Right cardiac atrium (tissue), 5 donors: ENCODE measurements around the gene CTXN1. TPM values are rescaled to one million over a fixed set of nuclear protein-coding genes. Genes with fewer than 3 reads are reported as not detected.

Experiments
- ATAC-seq, 2 donors: fragments of 200-7000 bp; cut with Tn5 transposase; one replicate each; pipeline versions ENCODE4 v1.8.0 to v1.9.1; 2020; ENCODE audit warnings: moderate library complexity in 2 of 2, mild to moderate bottlenecking in 1 of 2
- DNase-seq, 3 donors: peaks; one replicate each; pipeline ENCODE4 v3.0.0-alpha.2; 2020
- H3K27ac ChIP-seq: one replicate; pipeline ENCODE4 v1.5.1; 2013; ENCODE audit warnings: mild to moderate bottlenecking, low read length, control low read depth, moderate library complexity
- H3K27me3 ChIP-seq: one replicate; pipeline ENCODE4 v1.6.1; 2013; ENCODE audit not compliant: control insufficient read depth, insufficient read depth
- H3K4me1 ChIP-seq: one replicate; pipeline ENCODE4 v1.6.1; 2013; ENCODE audit warnings: low read length; ENCODE audit not compliant: control insufficient read depth, insufficient read depth
- H3K4me3 ChIP-seq: one replicate; pipeline ENCODE4 v1.5.1; 2013; ENCODE audit warnings: low read length, control low read depth
- H3K9me3 ChIP-seq: one replicate; pipeline ENCODE4 v1.6.1; 2013; ENCODE audit warnings: low read length; ENCODE audit not compliant: control insufficient read depth
- WGBS: extraction: QIAGEN DNeasy Blood & Tissue Kit; methylation state at CpG from one replicate; pipeline ENCODE4 v1.1.7; 2013; 5-methylcytosine and 5-hydroxymethylcytosine counted together
- intact Hi-C, 4 donors: fragments of 100-400 bp; cut with DNase I; formaldehyde crosslinking; loops; one replicate each; pipeline versions ENCODE4 v1.11.0 to v1.14.0; 2022 to 2023
- long read RNA-seq, 4 donors: library from polyadenylated mRNA; unstranded; transcript quantifications; one replicate each; pipeline ENCODE4 v2.0.0, GENCODE V29; 2020 to 2021
- polyA plus RNA-seq: library from polyadenylated mRNA; stranded (reverse); fragments of 200-250 nt; gene quantifications from one replicate; pipeline ENCODE4 v1.2.3, GENCODE V29; 2013
- total RNA-seq, 4 donors: library from RNA; stranded (reverse); fragmentation: NEBNext Ultra II Directional; extraction: Animal tissue kit (Norgen Biotek cat#: 25700); gene quantifications; one replicate each; pipeline ENCODE4 v1.2.1, GENCODE V29; 2021
- donor health status: healthy with polysubstance abuse.
- donor health status: DM: no; HTN: yes; CAD: no.
- donor health status: DM: no; HTN: no; CAD: no.
- donor health status: DM: no; HTN: yes; CAD: no; lungs with severe emphysema.
- donor health status: DM: yes; HTN: yes; CAD: no.

The CTXN1 gene
- under 1 TPM in 2 of 4 donors, not detected in 2; 0.24 to 0.34 TPM for total RNA-seq
- 0.16 TPM for polyA plus RNA-seq
- long read RNA-seq, donor 1: 0 reads
- long read RNA-seq, donor 2: 0 reads
- long read RNA-seq, donor 3: 0 reads
- long read RNA-seq, donor 4: 0 reads

- peak within 1 kb of the TSS; percentile 56 for H3K4me3 ChIP-seq
- DNase-seq (peak; percentile 74 to 91 (median 89)), ATAC-seq (peak; percentile 32 to 44)
- H3K27ac ChIP-seq: no peak within 1 kb of the TSS
- H3K9me3 ChIP-seq: no peaks in the 10 kb centered on the region
- WGBS: 7% methylated on average over 65 of the region's 65 CpGs
- H3K27me3 ChIP-seq: no peaks in the 10 kb centered on the region
- intact Hi-C loops: no loop called here
- peaks cover 4% of the 10 kb centered on the region for H3K4me1 ChIP-seq
Observed at GRCh38 chr19:7926021-7926726, at the start of gene CTXN1. TSS of gene CTXN1 (minus strand) at chr19:7926135. CDS start at chr19:7925538, 597 bp downstream.

- Histone ChIP-seq H3K4me3 (no peak overlapping the region), H3K4me1 (no peaks in the 10 kb centered on the region), H3K27ac (peak overlapping the region; percentile 31), H3K27me3 (no peaks in the 10 kb centered on the region), H3K9me3 (no peaks in the 10 kb centered on the region)
- ATAC-seq (peak; percentile 43 to 60), DNase-seq (peak; percentile 58 to 85 (median 76))
- intact Hi-C loops: loop anchor here in 1 of 4 donors (10.0 kb wide), 1 partner anchor 270 kb away; no protein-coding TSS in a partner anchor
- WGBS: 65% methylated on average over 7 of the region's 7 CpGs
Observed at GRCh38 chr19:7975037-7975436, 49.1 kb upstream of the CTXN1 start.

GRCh38 chr19:7973883-7974282 is 47.9 kb upstream of the CTXN1 start:
- peak overlapping the region; percentile 51 for H3K27ac ChIP-seq
- 71% methylated on average over 12 of the region's 12 CpGs for WGBS
- peak; percentile 73 to 89 (median 86) for DNase-seq
- no peak overlapping the region for H3K4me3 ChIP-seq
- no peaks in the 10 kb centered on the region for H3K9me3 ChIP-seq
- peak; percentile 67 for ATAC-seq
- no peaks in the 10 kb centered on the region for H3K27me3 ChIP-seq
- intact Hi-C loops: loop anchor here in 2 of 4 donors (5.0 to 10.0 kb wide), 2 partner anchors 33 to 271 kb away; partner anchors contain the start of gene ELAVL1 (in 1 of the 2)
- no peaks in the 10 kb centered on the region for H3K4me1 ChIP-seq

GRCh38 chr19:7971553-7972520 is 45.9 kb upstream of the CTXN1 start:
- intact Hi-C loops: loop anchor here in 2 of 4 donors (5.0 to 10.0 kb wide), 2 partner anchors 35 to 273 kb away; partner anchors contain the start of gene ELAVL1 (in 1 of the 2)
- H3K27me3 ChIP-seq: no peaks in the 10 kb centered on the region
- no peaks in the 10 kb centered on the region for H3K4me1 ChIP-seq
- no peak overlapping the region for H3K27ac ChIP-seq
- no peak for DNase-seq
- ATAC-seq: peak; percentile 15 to 17
- no peak overlapping the region for H3K4me3 ChIP-seq
- WGBS: 68% methylated on average over 35 of the region's 35 CpGs
- no peaks in the 10 kb centered on the region for H3K9me3 ChIP-seq

GRCh38 chr19:7970716-7971448 is 44.9 kb upstream of the CTXN1 start:
- Histone ChIP-seq H3K4me3 (no peak overlapping the region), H3K27me3 (no peaks in the 10 kb centered on the region), H3K9me3 (no peaks in the 10 kb centered on the region), H3K4me1 (no peaks in the 10 kb centered on the region), H3K27ac (no peak overlapping the region)
- WGBS: 70% methylated on average over 12 of the region's 12 CpGs
- ATAC-seq (no peak), DNase-seq (no peak)
- intact Hi-C loops: loop anchor here in 2 of 4 donors (5.0 to 10.0 kb wide), 2 partner anchors 36 to 274 kb away; partner anchors contain the start of gene ELAVL1 (in 1 of the 2)

- H3K4me1 ChIP-seq: no peaks in the 10 kb centered on the region
- H3K9me3 ChIP-seq: no peaks in the 10 kb centered on the region
- no peak for ATAC-seq
- WGBS: 89% methylated on average over 11 of the region's 11 CpGs
- intact Hi-C loops: loop anchor here in 1 of 4 donors (5.0 to 10.0 kb wide), 2 partner anchors 33 to 185 kb away; no protein-coding TSS in a partner anchor
- DNase-seq: peak in 1 of 3 donors; percentile 1
- no peak overlapping the region for H3K27ac ChIP-seq
- no peaks in the 10 kb centered on the region for H3K27me3 ChIP-seq
- no peak overlapping the region for H3K4me3 ChIP-seq
Observed at GRCh38 chr19:7969555-7969939, 43.6 kb upstream of the CTXN1 start.

- H3K4me3 ChIP-seq: no peak overlapping the region
- no peak for ATAC-seq
- H3K4me1 ChIP-seq: no peaks in the 10 kb centered on the region
- intact Hi-C loops: loop anchor here in 1 of 4 donors (5.0 to 10.0 kb wide), 2 partner anchors 33 to 186 kb away; no protein-coding TSS in a partner anchor
- no peaks in the 10 kb centered on the region for H3K9me3 ChIP-seq
- H3K27me3 ChIP-seq: no peaks in the 10 kb centered on the region
- 87% methylated on average over 20 of the region's 20 CpGs for WGBS
- peak in 1 of 3 donors; percentile 21 for DNase-seq
- no peak overlapping the region for H3K27ac ChIP-seq
Observed at GRCh38 chr19:7968796-7969554, 43.0 kb upstream of the CTXN1 start.

GRCh38 chr19:7968008-7968795 is 42.3 kb upstream of the CTXN1 start:
- DNase-seq (peak in 1 of 3 donors; percentile 5), ATAC-seq (no peak)
- intact Hi-C loops: loop anchor here in 1 of 4 donors (5.0 to 10.0 kb wide), 2 partner anchors 34 to 187 kb away; no protein-coding TSS in a partner anchor
- Histone ChIP-seq H3K27me3 (no peaks in the 10 kb centered on the region), H3K4me3 (no peak overlapping the region), H3K27ac (no peak overlapping the region), H3K9me3 (no peaks in the 10 kb centered on the region), H3K4me1 (no peaks in the 10 kb centered on the region)
- WGBS: 91% methylated on average over 15 of the region's 15 CpGs
